ENCODE results near the gene TNFRSF11A. TPM values are rescaled to one million over a fixed set of nuclear protein-coding genes. Genes with fewer than 3 reads are reported as not detected.

The TNFRSF11A gene
- total RNA-seq, 3 donors from 2014 or later, result 23.3 to 87.3 (median 59.3) TPM

DNA sequence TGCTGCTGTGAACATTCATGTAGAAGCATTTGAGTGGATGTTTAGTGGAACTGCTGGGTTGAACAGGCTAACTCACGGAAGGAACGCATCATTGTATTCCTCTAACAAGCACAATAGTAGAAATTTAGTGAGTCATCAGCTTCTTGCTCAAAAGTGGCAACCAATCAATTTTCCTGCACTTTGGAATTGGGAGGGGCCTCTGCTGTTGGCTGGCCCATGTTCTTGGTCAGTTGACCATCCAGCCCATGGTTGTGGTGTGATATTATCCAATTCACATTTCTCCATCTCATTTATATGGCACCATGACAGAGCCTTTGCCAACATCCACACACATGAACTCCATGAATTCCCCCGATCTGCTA is 95.0 kb downstream of the TNFRSF11A start:
- intact Hi-C loops (cut with DNase I, micrococcal nuclease), result no loop called here
- ATAC-seq (peak; percentile 78), DNase-seq (peak in 1 of 3 donors; percentile 66)
- H3K36me3 ChIP-seq (ENCODE audit: low read depth), result no peaks in the 10 kb centered on the region
- no peak overlapping the region for H3K4me3 ChIP-seq
- H3K4me1 ChIP-seq (ENCODE audit: low read depth), result no peaks in the 10 kb centered on the region
- H3K9me3 ChIP-seq, result no peaks in the 10 kb centered on the region
- no peak for TF ChIP-seq CTCF (IDR thresholded peaks at IDR 0.05)

DNA sequence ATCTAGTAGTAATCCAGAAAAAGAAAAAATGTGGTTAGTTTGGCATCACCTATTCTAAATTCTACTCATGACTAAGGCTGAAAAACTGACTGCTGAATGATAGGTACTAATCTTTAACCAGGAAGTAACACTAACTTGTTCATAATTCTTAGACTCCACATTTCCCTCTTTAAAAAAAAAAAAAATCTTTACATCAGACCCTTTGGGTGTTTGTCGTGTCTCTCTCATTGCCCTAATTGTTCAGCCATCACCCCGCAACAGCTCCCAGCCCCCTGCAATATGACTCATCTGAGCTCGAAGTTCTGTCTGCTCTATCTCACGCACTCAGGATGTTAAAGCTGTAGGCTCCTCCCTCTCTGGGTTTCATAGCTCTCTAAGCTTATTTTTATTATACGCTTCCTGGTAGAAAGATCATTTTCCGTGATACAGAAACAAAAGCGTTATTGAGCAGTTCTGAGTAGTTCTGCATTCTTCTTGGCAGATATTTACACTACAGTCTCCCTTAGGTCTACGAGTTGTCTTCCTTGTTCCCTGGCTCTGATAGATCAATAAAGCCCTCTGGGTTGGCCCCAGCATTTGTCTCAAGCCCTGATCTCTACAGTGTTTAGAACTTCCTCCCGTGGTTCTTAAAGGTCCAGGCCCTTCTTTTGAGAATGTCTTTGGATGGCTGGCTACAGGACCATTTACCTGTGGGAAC is 95.6 kb downstream of the TNFRSF11A start:
- H3K9me3 ChIP-seq, result no peaks in the 10 kb centered on the region
- peak in 2 of 3 donors; percentile 56 to 73 for DNase-seq
- H3K36me3 ChIP-seq (ENCODE audit: low read depth), result no peaks in the 10 kb centered on the region
- no peak overlapping the region for H3K4me3 ChIP-seq
- H3K4me1 ChIP-seq (ENCODE audit: low read depth), result no peaks in the 10 kb centered on the region
- intact Hi-C loops (cut with DNase I, micrococcal nuclease), result no loop called here
- no peak for TF ChIP-seq CTCF (IDR thresholded peaks at IDR 0.05)
- peak; percentile 93 for ATAC-seq

DNA sequence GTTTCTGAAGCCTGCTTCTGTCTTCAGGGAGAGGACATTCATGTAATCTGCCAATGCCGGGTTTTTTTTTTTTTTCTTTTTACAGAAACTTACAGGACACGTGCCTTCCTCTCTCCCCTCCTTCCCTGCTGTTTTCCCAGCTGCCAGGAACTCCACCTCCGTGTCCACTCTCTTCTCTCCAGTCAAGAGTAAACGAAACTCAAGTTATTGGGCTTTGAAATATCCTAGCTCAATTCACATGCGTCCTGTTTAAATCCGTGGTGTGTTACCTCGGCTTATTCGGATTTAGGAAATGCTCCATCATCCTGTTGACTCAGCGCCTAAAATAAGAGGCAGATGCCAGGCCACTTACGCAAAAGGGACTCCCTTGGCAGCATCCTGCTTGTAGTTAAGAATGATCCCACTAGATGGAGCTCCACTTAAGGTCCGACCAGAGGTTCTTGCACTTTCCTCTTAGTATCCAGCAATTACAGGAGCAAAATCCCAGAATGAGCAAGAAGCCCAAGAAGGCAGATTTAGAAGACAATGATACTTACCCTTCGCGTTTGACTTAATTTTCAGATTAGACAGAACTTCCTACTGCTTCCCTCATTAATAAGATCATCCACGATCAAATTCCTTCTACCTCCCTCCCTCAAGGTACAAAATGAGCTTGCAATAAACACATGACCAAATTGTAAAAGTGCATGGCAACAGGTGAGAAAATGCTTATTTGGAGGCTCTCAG is 100.5 kb downstream of the TNFRSF11A start:
- peak; percentile 85 for ATAC-seq
- Histone ChIP-seq H3K4me1 (ENCODE audit: low read depth) (no peaks in the 10 kb centered on the region), H3K9me3 (no peaks in the 10 kb centered on the region), H3K4me3 (no peak overlapping the region), H3K36me3 (ENCODE audit: low read depth) (no peaks in the 10 kb centered on the region)
- DNase-seq, result peak in 1 of 3 donors; percentile 92
- peak; percentile 71 for TF ChIP-seq CTCF (IDR thresholded peaks at IDR 0.05)
- intact Hi-C loops (cut with DNase I, micrococcal nuclease), result loop anchor here in 1 of 2 donors (2.0 kb wide), 1 partner anchor 159 kb away; no protein-coding TSS in a partner anchor

- DNase-seq (no peak), ATAC-seq (no peak)
- no peaks in the 10 kb centered on the region for H3K4me1 ChIP-seq (ENCODE audit: low read depth)
- intact Hi-C loops (cut with DNase I, micrococcal nuclease), result no loop called here
- H3K36me3 ChIP-seq (ENCODE audit: low read depth), result no peaks in the 10 kb centered on the region
- no peaks in the 10 kb centered on the region for H3K9me3 ChIP-seq
- no peak overlapping the region for H3K4me3 ChIP-seq
- TF ChIP-seq CTCF (IDR thresholded peaks at IDR 0.05), result no peak
Measured at GRCh38 chr18:62426191-62426488, 101.0 kb downstream of the TNFRSF11A start.

- no peak for TF ChIP-seq CTCF (IDR thresholded peaks at IDR 0.05)
- H3K4me3 ChIP-seq, result no peak overlapping the region
- H3K9me3 ChIP-seq, result no peaks in the 10 kb centered on the region
- intact Hi-C loops (cut with DNase I, micrococcal nuclease), result no loop called here
- no peak for DNase-seq
- ATAC-seq, result no peak
- H3K4me1 ChIP-seq (ENCODE audit: low read depth), result peaks cover 17% of the 10 kb centered on the region
- H3K36me3 ChIP-seq (ENCODE audit: low read depth), result no peaks in the 10 kb centered on the region
Measured at GRCh38 chr18:62432176-62432575, 107.1 kb downstream of the TNFRSF11A start.

All from mucosa of descending colon (tissue), 3 donors.